Omental fat pad (tissue), 4 donors: Measurements from ENCODE around the gene SORCS2. TPM values are rescaled to one million over a fixed set of nuclear protein-coding genes. Genes with fewer than 3 reads are reported as not detected.

Experiments used
- ATAC-seq: fragments of 150-250 bp; one replicate; pipeline ENCODE4 v1.9.1; 2016; ENCODE audit warnings: mild to moderate bottlenecking, moderate library complexity; ENCODE audit not compliant: low FRiP score
- DNase-seq: peaks from one replicate; pipeline ENCODE4 v3.0.0-alpha.2; 2019; ENCODE audit warnings: low spot score
- CTCF ChIP-seq, 3 donors: fragments of 450-650 bp; IDR thresholded peaks; one replicate each; pipeline ENCODE4 v1.5.1; 2016 to 2017; ENCODE audit warnings: antibody characterized with exemption in 3 of 3, mild to moderate bottlenecking in 3 of 3, moderate library complexity in 2 of 3
- total RNA-seq, 4 donors: library from RNA; depleted of rRNA; stranded (reverse); fragments of >200 nt; gene quantifications; one replicate each; pipeline ENCODE4 v1.1.0, GENCODE V29; 2016

Gene SORCS2
- total RNA-seq, 4 donors from 2014 or later, result 0.63 to 4.6 (median 1.2) TPM

GRCh38 chr4:7648544-7649395 is 456.4 kb downstream of the SORCS2 start:
- no peak for TF ChIP-seq CTCF (IDR thresholded peaks at IDR 0.05)
- DNase-seq (no peak), ATAC-seq (no peak)

DNA sequence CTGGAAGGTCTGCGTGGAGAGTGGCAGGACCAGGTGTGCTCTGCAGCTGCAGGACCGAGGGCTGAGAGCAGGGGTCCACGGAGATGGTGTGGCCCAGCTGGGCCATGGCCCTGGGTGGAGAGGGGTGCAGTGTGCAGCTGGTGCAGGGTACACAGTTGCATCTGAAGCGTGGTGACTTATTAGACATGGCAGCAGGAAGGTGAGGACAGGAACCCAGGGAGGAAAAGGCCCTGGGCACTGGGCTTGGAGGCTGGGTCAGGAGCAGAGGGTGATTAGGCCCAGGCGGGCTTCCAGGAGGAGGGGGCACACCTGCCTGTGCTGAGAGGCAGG is 457.0 kb downstream of the SORCS2 start:
- ATAC-seq (no peak), DNase-seq (no peak)
- TF ChIP-seq CTCF (IDR thresholded peaks at IDR 0.05), result no peak

GRCh38 chr4:7649741-7650531 is 457.6 kb downstream of the SORCS2 start:
- TF ChIP-seq CTCF (IDR thresholded peaks at IDR 0.05), result no peak
- ATAC-seq, result no peak
- DNase-seq, result no peak

DNA sequence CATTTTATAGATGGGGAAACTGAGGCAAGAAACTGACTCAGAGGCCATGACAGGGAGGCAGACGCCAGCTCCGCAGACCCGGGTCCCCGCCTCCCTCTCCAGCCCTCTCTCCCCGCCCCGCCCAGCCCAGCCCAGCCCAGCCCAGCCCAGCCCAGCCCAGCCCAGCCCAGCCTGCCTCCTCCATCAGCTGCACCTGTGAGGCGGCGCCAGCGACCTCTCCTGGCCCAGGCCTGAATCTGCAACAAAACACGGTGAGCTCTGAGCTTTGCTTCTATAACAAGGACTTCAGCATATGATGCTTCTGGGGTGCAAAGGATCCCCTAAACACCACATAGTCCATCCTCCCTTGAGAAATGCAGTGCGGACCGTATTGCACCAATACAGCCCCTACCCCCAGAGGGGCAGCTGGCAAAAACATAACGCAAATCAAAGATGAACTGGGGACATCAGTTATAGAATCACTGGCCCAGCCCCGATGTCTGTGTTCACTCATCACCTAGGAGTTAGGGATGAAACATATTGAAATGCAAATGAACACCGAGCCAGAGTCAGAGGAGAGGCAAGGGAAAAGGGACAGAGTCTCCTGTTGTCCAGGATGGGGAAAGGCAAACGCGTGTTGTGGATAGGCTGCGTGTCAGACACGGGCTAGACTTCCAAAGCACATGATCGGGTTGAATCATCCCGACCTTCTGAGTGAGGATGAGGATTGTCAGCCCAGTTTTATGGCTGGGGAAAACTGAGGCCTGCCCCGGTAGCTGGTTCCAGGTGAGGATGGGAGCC is 458.5 kb downstream of the SORCS2 start:
- DNase-seq, result no peak
- TF ChIP-seq CTCF (IDR thresholded peaks at IDR 0.05), result no peak
- no peak for ATAC-seq

- ATAC-seq (no peak), DNase-seq (no peak)
- no peak for TF ChIP-seq CTCF (IDR thresholded peaks at IDR 0.05)
Observed at GRCh38 chr4:7651461-7651921, 459.2 kb downstream of the SORCS2 start.

DNA sequence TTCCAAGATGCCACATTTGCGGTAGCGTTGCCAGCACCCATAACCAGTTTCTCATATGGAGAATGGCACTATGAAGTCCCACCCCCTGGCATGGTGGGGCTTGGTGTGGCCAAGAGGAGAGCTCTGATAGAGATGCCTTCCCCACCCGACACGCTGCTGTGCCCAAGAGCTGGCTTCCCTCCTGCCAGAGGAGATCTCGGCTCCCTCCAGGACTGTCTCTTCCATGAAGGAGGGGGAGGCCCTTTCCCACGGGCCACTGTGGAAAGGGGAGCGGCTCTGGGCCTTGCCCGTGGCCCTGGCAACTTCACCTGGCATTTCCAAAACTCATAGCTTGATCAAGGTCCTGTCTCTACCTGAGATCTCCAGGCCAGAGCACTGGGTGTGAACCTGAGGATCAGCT is 459.7 kb downstream of the SORCS2 start:
- TF ChIP-seq CTCF (IDR thresholded peaks at IDR 0.05), result no peak
- ATAC-seq (no peak), DNase-seq (no peak)
